GM12874 (cell line): ENCODE measurements around the gene NR5A2.

Experiments
- CTCF ChIP-seq: IDR thresholded peaks from 2 replicates; pipeline ENCODE4 v1.5.1; 2011; ENCODE audit warnings: low read depth, mild to moderate bottlenecking, control low read depth, low read length, moderate library complexity; ENCODE audit not compliant: insufficient read depth

NR5A2 gene

GRCh38 chr1:200005165-200005564 lies 22.3 kb upstream of the NR5A2 start:
- TF ChIP-seq CTCF: no peak

DNA sequence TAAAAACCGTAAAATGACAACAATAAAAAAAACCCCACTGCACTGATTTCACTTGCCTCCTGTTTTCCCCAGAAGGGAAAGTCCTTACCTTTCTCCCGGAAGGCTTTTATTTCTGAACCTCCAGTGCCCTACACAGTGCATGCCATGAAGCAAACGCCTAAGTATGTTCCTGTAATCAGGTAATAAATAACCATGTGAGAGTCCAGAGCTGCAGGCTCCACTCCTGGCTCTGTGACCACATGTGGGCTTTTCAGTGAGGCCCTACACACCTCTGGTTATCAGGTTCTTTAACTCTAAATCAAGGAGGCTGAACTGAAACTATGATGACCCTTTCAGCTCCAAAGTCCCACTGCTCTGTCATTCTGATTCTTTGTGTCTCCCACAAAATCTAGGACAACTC lies 20.8 kb upstream of the NR5A2 start:
- TF ChIP-seq CTCF: no peak

DNA sequence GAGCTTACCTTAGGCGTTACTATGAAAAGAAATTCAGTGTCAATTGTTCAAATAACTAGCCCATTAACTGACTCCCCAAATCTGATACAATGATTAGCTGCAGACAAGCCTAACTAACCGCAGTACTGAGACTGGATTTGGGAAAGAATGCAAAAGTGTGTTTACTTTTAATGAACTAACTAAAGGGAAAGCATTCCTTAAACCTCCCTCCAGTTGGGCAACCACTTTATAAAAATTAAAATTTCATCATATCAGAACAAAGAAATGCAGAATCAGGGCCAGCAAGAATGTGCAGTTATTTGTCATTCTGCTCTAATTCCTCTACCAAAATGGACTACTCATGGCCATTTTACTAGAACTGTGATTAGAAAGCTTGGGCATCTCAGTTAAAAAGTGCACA lies 11.7 kb upstream of the NR5A2 start:
- no peak for TF ChIP-seq CTCF

GRCh38 chr1:200021577-200022238 lies 5.8 kb upstream of the NR5A2 start:
- no peak for TF ChIP-seq CTCF

DNA sequence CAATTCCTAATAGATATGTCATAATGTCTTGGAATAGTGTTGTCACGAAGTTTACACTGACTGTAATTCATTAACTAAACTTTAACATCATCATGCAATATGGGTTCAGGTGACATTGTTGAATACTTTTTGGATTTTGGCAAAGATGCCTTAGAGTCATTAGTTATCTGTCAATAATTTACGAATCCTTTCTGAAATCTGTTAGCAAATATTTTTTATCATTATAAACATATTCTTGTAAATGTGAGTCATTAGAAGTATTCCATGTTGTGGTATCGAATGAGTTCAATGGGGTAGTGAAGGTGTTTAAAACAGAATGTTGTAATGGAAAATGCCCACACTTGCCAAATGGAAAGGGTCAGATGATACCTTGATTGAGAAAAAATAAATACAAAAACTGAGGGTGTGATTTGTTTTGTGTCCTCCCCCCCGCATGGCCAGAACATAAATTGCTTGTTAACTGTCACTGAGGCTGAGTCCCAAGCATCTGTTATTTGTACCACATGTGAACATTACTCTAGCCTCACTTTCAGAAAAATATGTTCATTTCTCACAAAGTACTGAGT lies 5.2 kb upstream of the NR5A2 start:
- no peak for TF ChIP-seq CTCF

DNA sequence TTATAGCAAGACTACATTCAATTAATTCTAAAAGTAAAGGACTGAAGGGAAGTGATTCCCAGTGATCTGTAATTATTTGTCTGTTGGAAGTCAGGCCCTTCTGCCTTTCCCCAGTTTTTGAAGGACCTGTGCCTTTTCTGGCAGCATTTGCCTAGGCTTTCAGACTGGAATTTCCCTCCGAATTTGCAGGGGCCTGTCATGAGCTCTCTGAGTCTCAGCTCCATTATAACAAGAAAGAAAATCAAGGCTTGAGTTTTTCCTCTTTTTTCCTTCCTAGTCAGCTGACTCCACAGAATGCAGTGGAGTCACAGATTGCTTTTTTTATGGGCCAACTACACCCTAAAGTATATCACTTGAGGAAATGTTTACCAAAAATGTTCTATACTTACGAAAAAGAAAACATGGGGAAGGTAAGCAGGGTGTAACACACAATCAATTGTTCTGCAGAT lies 1.1 kb downstream of the NR5A2 start:
- no peak for TF ChIP-seq CTCF

DNA sequence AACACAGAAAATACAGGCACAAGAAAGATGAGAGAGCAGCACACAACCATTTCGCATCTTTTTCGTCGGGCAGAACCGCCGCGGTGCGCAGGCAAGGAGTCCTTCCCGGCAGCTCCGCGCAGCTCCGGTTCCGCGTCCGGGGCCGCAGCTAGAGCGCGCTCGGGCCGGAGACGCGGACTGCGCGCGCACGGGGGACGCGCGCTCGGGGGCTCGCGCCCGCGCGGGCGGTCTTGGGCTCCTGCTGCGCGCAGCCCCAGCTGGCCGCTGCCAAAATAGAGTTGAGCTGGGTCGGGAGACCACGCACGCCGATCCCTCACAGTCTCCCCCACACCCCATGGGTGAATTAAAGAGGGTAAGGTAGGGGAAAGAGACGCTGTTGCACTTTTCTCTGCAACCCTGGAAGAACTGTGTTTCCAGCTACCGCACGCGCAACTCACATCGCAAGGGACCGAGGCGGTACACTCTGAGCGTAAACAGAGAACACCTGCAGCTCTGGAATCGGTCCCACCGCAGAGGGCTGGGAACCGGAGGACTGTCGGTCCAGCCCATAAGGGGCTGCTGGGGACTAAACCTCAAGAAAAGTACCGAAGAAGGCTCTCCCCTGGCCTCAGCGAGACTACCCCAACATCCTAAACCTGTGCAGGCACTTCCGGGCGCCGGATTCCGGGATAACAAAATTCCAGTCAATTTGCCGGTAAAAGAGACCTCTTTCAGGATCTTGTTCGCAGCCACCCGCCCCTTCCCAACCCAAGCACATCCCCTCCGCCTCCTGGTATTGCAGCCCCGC lies 1.7 kb downstream of the NR5A2 start:
- TF ChIP-seq CTCF: no peak
